Thoracic aorta (tissue), 2 donors: Measurements from ENCODE around the gene PTGER4. TPM values are rescaled to one million over a fixed set of nuclear protein-coding genes. Genes with fewer than 3 reads are reported as not detected.

ENCODE experiments used
- ATAC-seq: fragments of 150-250 bp; one replicate; pipeline ENCODE4 v1.8.0; 2017; ENCODE audit warnings: low read depth; ENCODE audit not compliant: insufficient number of reproducible peaks, low FRiP score
- DNase-seq: peaks from one replicate; pipeline ENCODE4 v3.0.0-alpha.2; 2020; ENCODE audit warnings: low spot score
- H3K27ac ChIP-seq, 2 donors: fragments of 200-600 bp; sonication (generic); 1 replicate in 1 of 2; 2 replicates in 1 of 2; pipeline ENCODE4 v1.5.1; 2016; ENCODE audit warnings: mild to moderate bottlenecking in 2 of 2, moderate library complexity in 2 of 2
- H3K27me3 ChIP-seq: fragments of 200-600 bp; sonication (generic); replicated peaks from 2 replicates; pipeline ENCODE4 v1.6.0; 2016; ENCODE audit warnings: mild to moderate bottlenecking; ENCODE audit not compliant: insufficient read depth
- H3K36me3 ChIP-seq: fragments of 200-600 bp; sonication (generic); one replicate; pipeline ENCODE4 v1.5.1; 2016
- H3K4me1 ChIP-seq, 2 donors: fragments of 200-600 bp; sonication (generic); 1 replicate in 1 of 2; 2 replicates in 1 of 2; pipeline versions ENCODE4 v1.5.1 to v1.6.0; 2016; ENCODE audit warnings: low read depth in 2 of 2, mild to moderate bottlenecking in 1 of 2; ENCODE audit not compliant: control insufficient read depth in 1 of 2
- H3K4me3 ChIP-seq: fragments of 200-600 bp; sonication (generic); 2 replicates; pipeline ENCODE4 v1.5.1; 2016; ENCODE audit warnings: mild to moderate bottlenecking
- H3K9me3 ChIP-seq: fragments of 200-600 bp; sonication (generic); 2 replicates; pipeline ENCODE4 v1.5.1; 2016
- total RNA-seq, 2 donors: library from RNA; depleted of rRNA; stranded (reverse); fragments of >200 nt; gene quantifications; one replicate each; pipeline versions ENCODE4 v1.1.0 to v1.2.3, GENCODE V29; 2016
- TF ChIP-seq, protein P1 (sequence below): fragments of 200-600 bp; sonication (generic); IDR thresholded peaks from one replicate; pipeline ENCODE4 v1.5.1; 2019; ENCODE audit warnings: antibody characterized with exemption

Gene PTGER4
- total RNA-seq, 2 donors from 2014 or later, result 13.8 to 45.9 TPM

DNA sequence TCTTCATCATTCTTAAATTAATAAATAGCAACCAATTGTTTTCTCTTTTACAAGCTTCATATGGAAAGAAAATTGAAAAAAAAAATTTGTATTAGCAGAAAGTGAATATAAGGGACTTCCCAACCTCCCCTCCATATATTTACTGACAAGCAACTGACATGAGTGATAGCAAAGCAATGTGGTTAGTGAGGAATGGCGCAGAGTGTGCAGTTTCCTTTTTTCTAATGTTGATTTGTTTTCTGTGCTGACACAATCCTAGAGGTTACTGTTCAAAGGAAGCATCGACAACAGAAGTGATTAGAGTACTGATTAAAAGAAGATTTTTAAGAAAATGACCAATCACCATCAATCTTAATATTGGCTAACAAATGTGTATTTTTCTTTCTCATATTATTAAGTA lies 1.7 kb upstream of the PTGER4 start:
- Histone ChIP-seq H3K27ac (no peak overlapping the region), H3K4me3 (no peak overlapping the region), H3K27me3 (no peaks in the 10 kb centered on the region), H3K4me1 (peaks cover 0 to 15% of the 10 kb centered on the region in 2 donors), H3K9me3 (no peaks in the 10 kb centered on the region), H3K36me3 (no peaks in the 10 kb centered on the region)
- no peak for ATAC-seq
- DNase-seq, result no peak
- TF ChIP-seq, protein P1, sequence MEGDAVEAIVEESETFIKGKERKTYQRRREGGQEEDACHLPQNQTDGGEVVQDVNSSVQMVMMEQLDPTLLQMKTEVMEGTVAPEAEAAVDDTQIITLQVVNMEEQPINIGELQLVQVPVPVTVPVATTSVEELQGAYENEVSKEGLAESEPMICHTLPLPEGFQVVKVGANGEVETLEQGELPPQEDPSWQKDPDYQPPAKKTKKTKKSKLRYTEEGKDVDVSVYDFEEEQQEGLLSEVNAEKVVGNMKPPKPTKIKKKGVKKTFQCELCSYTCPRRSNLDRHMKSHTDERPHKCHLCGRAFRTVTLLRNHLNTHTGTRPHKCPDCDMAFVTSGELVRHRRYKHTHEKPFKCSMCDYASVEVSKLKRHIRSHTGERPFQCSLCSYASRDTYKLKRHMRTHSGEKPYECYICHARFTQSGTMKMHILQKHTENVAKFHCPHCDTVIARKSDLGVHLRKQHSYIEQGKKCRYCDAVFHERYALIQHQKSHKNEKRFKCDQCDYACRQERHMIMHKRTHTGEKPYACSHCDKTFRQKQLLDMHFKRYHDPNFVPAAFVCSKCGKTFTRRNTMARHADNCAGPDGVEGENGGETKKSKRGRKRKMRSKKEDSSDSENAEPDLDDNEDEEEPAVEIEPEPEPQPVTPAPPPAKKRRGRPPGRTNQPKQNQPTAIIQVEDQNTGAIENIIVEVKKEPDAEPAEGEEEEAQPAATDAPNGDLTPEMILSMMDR, result no peak

DNA sequence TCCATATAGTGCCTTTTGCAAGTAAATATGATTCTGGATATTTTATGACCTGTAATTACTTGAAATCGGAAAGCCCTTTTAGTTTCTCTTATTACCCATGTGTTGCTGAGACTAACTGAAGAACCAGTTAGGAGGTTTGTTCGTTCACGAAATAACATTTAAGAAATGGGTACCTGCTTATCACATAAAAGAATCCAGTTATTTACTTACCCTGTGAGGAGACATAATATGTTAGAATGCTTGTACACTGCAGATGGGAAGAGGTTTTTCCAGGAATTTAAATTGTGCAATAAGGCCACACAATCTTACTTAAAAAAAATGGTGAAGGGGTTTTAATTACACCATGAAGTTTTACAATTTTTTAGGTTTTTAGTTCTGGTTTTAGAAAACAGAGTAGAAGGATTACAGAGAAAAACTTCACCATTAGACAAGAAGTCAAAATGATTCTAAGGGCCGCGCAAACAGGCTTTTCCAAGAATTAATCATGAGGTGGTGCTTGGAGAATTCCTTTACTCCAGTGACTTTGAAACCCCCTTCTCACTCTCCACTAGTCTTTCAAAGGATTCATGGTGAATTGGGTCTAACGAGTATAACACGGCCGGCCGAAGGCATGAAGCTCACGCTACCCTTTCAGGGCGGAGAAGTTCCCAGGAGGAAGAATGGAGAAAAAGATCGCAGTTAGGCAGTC lies 1.1 kb upstream of the PTGER4 start:
- Histone ChIP-seq H3K9me3 (no peaks in the 10 kb centered on the region), H3K27me3 (no peaks in the 10 kb centered on the region), H3K27ac (peak overlapping the region in 1 of 2 donors; percentile 73), H3K36me3 (no peaks in the 10 kb centered on the region), H3K4me1 (peaks cover 0 to 15% of the 10 kb centered on the region in 2 donors), H3K4me3 (peak overlapping the region; percentile 94)
- no peak for DNase-seq
- TF ChIP-seq, protein P1, result no peak
- no peak for ATAC-seq

DNA sequence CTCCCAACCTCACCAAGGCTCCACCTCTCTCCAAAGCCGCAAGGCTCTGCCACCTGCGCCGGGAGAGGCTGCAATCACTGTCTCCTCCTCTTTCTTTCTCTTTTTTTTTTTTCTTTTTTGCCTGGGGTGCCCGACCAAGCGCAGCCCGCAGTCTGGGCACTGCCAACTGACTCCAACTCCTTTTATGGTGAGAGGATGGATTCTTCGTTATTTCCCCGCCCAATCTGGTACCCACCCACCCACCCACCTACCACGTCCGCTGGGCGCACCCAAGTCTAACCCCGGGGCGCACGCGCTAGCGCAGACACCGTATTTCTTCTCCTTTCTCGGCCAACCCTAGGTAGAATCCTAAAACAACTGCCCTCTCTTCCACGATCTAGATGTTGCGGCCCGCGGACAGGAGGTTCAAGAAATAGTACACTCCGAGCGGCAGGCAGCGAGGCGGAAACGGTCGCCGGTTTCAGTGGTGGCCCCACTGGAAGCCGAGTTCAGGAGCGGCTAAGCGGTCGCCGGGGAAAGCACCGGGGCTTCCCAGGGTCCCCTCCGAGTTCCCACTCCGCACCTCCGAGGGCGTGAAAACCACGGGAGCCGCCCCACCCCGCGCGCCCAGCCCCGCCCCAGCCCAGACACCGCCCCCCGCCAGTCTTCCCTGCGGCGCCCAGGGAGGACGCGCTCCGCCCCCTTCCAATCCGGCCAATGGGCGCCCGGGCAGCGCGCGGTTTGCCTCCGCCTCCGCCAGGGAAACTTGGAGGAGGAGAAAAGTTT lies 385 bp upstream of the PTGER4 start:
- Histone ChIP-seq H3K4me3 (peak overlapping the region; percentile 94), H3K27ac (peak overlapping the region; percentile 68 to 73), H3K36me3 (no peaks in the 10 kb centered on the region), H3K9me3 (no peaks in the 10 kb centered on the region), H3K4me1 (peaks cover 0 to 15% of the 10 kb centered on the region in 2 donors), H3K27me3 (no peaks in the 10 kb centered on the region)
- ATAC-seq (peak; percentile 56), DNase-seq (no peak)
- TF ChIP-seq, protein P1, result no peak

DNA sequence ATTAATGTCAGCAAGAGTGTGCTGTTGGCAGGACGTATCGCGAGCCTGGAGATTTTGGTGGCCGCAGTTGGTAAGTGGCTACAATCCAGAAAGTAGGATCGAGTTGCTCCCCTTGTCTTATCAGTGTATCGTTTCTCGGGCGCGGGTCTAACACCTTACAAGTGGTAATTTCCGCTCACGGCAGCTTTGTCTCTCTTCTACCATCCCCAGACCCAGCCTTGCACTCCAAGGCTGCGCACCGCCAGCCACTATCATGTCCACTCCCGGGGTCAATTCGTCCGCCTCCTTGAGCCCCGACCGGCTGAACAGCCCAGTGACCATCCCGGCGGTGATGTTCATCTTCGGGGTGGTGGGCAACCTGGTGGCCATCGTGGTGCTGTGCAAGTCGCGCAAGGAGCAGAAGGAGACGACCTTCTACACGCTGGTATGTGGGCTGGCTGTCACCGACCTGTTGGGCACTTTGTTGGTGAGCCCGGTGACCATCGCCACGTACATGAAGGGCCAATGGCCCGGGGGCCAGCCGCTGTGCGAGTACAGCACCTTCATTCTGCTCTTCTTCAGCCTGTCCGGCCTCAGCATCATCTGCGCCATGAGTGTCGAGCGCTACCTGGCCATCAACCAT lies 1.1 kb downstream of the PTGER4 start:
- H3K4me3 ChIP-seq, result peak overlapping the region; percentile 94
- ATAC-seq, result no peak
- H3K4me1 ChIP-seq, result peaks cover 0 to 15% of the 10 kb centered on the region in 2 donors
- H3K27ac ChIP-seq, result no peak overlapping the region
- no peaks in the 10 kb centered on the region for H3K9me3 ChIP-seq
- no peaks in the 10 kb centered on the region for H3K36me3 ChIP-seq
- H3K27me3 ChIP-seq, result no peaks in the 10 kb centered on the region
- no peak for DNase-seq
- TF ChIP-seq, protein P1, result peak; percentile 17
